ENCODE results near the gene PCSK5. TPM values are rescaled to one million over a fixed set of nuclear protein-coding genes. Genes with fewer than 3 reads are reported as not detected.

PCSK5 gene
- total RNA-seq, 2 experiments from 2014 or later, result 14.4 to 15.2 TPM

DNA sequence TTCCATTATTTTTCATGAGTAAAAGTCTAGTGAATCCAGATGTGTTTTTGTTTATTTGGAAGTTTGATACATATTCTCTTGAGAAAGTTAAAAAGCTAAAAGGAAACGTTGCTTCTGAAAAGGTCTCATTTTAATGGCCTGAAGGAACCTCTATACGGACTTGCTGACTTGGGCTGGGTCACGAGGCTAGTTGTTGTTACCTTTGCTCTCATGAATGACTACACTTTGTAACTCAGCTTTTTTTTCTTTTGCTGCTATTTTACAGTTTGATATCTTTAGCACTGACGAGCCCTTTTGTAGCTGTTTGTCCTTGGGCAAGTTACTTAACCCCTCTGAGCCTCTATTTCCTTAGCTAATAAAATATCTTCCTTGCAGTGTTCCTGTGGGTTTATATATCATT is 211.5 kb downstream of the PCSK5 start:
- POLR2A ChIA-PET, result no interaction called here
- CTCF ChIA-PET, result no interaction called here

GRCh38 chr9:76103531-76104315 is 213.2 kb downstream of the PCSK5 start:
- intact Hi-C loops (cut with DNase I, micrococcal nuclease), result no loop called here
- TF ChIP-seq CTCF (IDR thresholded peaks at IDR 0.05), result no peak
- POLR2A ChIA-PET, result no interaction called here
- no peak overlapping the region for H3K27ac ChIP-seq (ENCODE audit: low read depth in 1 of 2, low read length in 2 of 2)
- H3K9me3 ChIP-seq (ENCODE audit: control insufficient read depth in 1 of 2, insufficient read depth in 1 of 2, low read length in 2 of 2), result no peaks in the 10 kb centered on the region
- H3K36me3 ChIP-seq (ENCODE audit: insufficient read depth, low read length), result peaks cover 4% of the 10 kb centered on the region
- no peaks in the 10 kb centered on the region for H3K27me3 ChIP-seq (ENCODE audit: control insufficient read depth in 1 of 2, insufficient read depth in 2 of 2, low read length in 2 of 2)
- H3K27ac Mint-ChIP-seq, result no peak overlapping the region
- DNase-seq (no peak), ATAC-seq (ENCODE audit: poor library complexity) (no peak)
- H3K9me3 Mint-ChIP-seq, result no peaks in the 10 kb centered on the region
- CTCF ChIA-PET, result no interaction called here
- peaks cover 93% of the 10 kb centered on the region for H3K36me3 Mint-ChIP-seq (ENCODE audit: low read depth)
- H3K27me3 Mint-ChIP-seq, result no peaks in the 10 kb centered on the region
- H3K4me1 Mint-ChIP-seq (ENCODE audit: low read depth), result peaks cover 28% of the 10 kb centered on the region
- H3K4me3 Mint-ChIP-seq, result no peak overlapping the region
- no peaks in the 10 kb centered on the region for H3K4me1 ChIP-seq (ENCODE audit: insufficient read depth, low read length)
- H3K4me3 ChIP-seq (ENCODE audit: low read length), result no peak overlapping the region

More for the DNA sequence above, 211.5 kb downstream of the PCSK5 start:
- no peaks in the 10 kb centered on the region for H3K27me3 ChIP-seq (ENCODE audit: control insufficient read depth in 1 of 2, insufficient read depth in 2 of 2, low read length in 2 of 2)
- DNase-seq, result no peak
- no peak overlapping the region for H3K27ac Mint-ChIP-seq
- intact Hi-C loops (cut with DNase I, micrococcal nuclease), result no loop called here
- no peak overlapping the region for H3K4me3 Mint-ChIP-seq
- no peak overlapping the region for H3K27ac ChIP-seq (ENCODE audit: low read depth in 1 of 2, low read length in 2 of 2)
- no peaks in the 10 kb centered on the region for H3K27me3 Mint-ChIP-seq
- H3K4me1 Mint-ChIP-seq (ENCODE audit: low read depth), result peaks cover 34% of the 10 kb centered on the region
- H3K36me3 ChIP-seq (ENCODE audit: insufficient read depth, low read length), result no peaks in the 10 kb centered on the region
- no peak for ATAC-seq (ENCODE audit: poor library complexity)
- no peaks in the 10 kb centered on the region for H3K9me3 Mint-ChIP-seq
- H3K36me3 Mint-ChIP-seq (ENCODE audit: low read depth), result peaks cover 90% of the 10 kb centered on the region
- H3K9me3 ChIP-seq (ENCODE audit: control insufficient read depth in 1 of 2, insufficient read depth in 1 of 2, low read length in 2 of 2), result no peaks in the 10 kb centered on the region
- no peak overlapping the region for H3K4me3 ChIP-seq (ENCODE audit: low read length)
- no peaks in the 10 kb centered on the region for H3K4me1 ChIP-seq (ENCODE audit: insufficient read depth, low read length)
- TF ChIP-seq CTCF (IDR thresholded peaks at IDR 0.05), result no peak

DNA sequence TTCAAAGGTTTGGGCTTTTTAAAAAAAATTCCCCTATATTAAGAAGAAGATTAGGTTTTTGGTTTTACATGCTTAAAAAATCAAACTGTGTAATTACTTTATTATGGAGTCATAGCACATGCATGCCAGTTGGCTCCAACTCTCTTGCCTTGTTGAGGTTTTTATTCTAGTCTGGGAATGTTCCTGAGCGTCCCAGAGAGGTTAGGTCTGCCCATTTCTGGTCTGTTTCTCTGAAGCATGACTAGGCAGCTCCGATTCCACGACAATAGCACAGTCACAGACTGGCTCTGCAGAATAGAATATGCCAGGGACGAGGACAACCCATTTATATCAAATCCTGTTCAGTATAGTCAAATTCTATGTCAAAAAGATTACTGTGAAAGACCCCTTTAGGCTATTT is 217.0 kb downstream of the PCSK5 start:
- Mint-ChIP-seq H3K27me3 (no peaks in the 10 kb centered on the region), H3K9me3 (no peaks in the 10 kb centered on the region), H3K4me1 (ENCODE audit: low read depth) (no peaks in the 10 kb centered on the region), H3K4me3 (no peak overlapping the region), H3K36me3 (ENCODE audit: low read depth) (peaks cover 80% of the 10 kb centered on the region), H3K27ac (no peak overlapping the region)
- CTCF ChIA-PET, result no interaction called here
- POLR2A ChIA-PET, result no interaction called here
- intact Hi-C loops (cut with DNase I, micrococcal nuclease), result no loop called here
- DNase-seq (no peak), ATAC-seq (ENCODE audit: poor library complexity) (no peak)
- Histone ChIP-seq H3K4me1 (ENCODE audit: insufficient read depth, low read length) (no peaks in the 10 kb centered on the region), H3K27ac (ENCODE audit: low read depth in 1 of 2, low read length in 2 of 2) (no peak overlapping the region), H3K4me3 (ENCODE audit: low read length) (no peak overlapping the region), H3K9me3 (ENCODE audit: control insufficient read depth in 1 of 2, insufficient read depth in 1 of 2, low read length in 2 of 2) (no peaks in the 10 kb centered on the region), H3K27me3 (ENCODE audit: control insufficient read depth in 1 of 2, insufficient read depth in 2 of 2, low read length in 2 of 2) (no peaks in the 10 kb centered on the region), H3K36me3 (ENCODE audit: insufficient read depth, low read length) (peaks cover 4% of the 10 kb centered on the region)
- no peak for TF ChIP-seq CTCF (IDR thresholded peaks at IDR 0.05)

Data from CD4-positive, alpha-beta T cell (primary cell).